GM21423 (cell line): ENCODE data around the gene RAD51B.
"Not testable (repeated sequence)": the region's sequence is repeated elsewhere in the genome, so short reads cannot be mapped to it uniquely, and the experiment has no call there.

Experiments used
- ATAC-seq: cut with Tn5 transposase; IDR thresholded peaks from one replicate; pipeline ENCODE4 v1.9.1; 2021; ENCODE audit warnings: mild to moderate bottlenecking, moderate library complexity; ENCODE audit not compliant: unreplicated experiment

Gene RAD51B

GRCh38 chr14:68245146-68246073, 425.8 kb downstream of the RAD51B start:
- ATAC-seq, result no peak

DNA sequence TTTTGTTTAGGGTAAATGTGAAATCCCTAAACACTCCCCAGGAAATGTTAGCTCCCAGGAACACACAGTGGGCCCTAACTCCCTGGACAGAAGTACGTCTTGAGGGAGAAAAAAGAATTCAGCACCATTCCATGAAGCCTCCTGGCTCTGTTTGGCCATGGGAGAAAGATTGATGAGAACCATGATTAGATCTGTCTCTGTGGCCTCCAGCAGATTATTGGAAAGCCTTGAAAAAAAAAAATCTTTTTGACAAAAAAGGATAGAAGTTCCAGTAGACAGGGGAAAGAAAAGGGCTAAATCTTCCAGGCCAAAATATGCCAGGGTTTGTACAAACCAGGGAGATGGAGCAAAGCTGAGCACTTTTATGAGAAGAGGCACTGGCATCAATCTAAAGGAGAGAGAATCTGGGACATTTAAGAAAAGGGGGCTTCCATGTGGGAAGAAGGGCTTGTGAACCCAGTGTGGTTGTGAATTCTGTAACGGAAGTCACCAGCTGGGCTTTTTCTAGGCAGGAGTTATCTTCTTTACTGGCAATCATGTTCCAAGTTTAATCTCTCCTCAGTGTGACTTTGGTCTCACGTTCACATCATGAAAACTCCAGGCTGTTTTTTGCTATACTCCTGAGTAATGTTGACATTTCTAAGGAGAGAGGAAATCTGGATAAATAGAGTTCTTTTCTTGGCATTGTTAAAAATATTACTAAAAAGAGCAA, 426.7 kb downstream of the RAD51B start:
- no peak for ATAC-seq

DNA sequence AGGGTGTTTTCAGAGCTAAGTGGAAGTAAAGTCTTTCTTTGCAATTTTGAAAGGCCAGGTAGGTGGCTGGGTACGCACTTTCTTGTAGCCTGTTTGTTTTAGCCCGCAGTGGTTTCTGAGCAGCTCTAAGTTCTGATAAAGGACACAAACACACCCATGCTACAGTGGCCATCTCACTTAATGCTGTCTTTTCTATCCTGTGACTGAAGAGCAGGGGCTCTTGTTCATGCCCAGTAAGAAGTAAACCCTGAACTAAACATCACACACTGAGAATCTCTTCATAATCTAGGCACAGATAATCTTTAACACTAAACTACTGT, 427.2 kb downstream of the RAD51B start:
- ATAC-seq, result no peak

- ATAC-seq, result no peak
These were observed 427.7 kb downstream of the RAD51B start for GRCh38 chr14:68247274-68247673.

DNA sequence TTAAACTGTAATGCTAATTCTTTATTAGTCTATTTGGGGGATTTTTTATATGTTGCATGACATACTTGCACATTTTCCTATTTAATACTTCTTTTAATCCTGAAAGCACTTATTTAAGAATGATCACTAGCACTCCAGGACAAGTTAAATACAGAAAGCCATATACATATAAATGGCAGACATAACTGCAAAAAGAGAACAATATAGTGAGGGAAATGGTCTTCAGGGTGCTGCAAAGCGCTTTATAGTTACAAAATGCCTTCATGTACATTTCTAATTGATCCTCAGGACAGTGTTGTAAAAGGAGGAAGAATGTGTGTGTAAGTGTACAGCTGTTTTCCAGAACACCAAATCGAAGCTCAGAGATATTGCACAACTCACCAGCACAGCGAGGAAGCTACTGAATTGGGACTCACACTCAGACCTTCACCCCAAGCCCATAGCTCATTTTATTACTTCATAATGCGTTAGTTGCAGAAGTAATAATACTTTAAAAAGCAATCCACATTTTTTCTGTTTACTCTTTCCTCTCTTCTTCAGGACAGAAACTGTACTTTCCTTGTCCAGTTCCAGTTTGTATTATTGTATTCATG, 428.2 kb downstream of the RAD51B start:
- ATAC-seq, result no peak

- ATAC-seq, result no peak
These were observed 429.1 kb downstream of the RAD51B start for GRCh38 chr14:68248481-68249255.

DNA sequence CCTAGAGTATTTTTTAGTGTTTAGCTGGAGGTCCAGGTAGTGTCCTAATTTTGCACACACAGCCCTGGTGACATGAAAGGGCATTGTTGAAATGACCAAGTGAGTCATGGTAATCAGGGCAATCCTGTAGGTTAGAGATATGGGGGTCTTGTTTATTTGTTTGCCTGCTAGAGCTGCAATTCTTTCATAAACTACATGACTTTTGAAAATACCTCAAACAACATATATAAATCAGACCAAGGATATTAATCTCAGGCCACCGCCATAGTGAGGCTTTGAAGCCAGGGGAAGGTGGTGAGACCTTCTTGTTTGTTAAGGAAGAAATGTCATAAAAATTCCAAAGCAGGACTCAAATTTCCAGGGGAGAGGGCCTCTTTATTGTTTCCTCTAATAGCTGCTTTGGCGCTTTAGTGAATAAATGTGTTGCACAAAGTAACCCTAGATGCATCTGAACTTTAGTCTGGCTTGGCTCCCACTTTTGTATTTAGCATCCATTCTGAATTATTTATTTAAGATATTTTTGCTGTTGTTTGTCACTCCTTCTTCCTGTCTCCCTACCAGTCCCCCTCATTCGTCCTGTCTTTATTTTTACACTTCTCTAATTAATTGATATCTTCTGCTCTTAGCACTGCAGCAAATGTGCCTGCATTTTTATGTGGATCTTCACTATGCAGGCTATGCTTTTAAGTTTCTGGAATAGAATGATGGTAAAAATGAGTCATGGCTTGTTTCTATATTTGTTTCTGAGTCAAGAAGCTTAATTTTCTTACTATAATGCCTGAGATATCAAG, 430.3 kb downstream of the RAD51B start:
- ATAC-seq, result no peak

DNA sequence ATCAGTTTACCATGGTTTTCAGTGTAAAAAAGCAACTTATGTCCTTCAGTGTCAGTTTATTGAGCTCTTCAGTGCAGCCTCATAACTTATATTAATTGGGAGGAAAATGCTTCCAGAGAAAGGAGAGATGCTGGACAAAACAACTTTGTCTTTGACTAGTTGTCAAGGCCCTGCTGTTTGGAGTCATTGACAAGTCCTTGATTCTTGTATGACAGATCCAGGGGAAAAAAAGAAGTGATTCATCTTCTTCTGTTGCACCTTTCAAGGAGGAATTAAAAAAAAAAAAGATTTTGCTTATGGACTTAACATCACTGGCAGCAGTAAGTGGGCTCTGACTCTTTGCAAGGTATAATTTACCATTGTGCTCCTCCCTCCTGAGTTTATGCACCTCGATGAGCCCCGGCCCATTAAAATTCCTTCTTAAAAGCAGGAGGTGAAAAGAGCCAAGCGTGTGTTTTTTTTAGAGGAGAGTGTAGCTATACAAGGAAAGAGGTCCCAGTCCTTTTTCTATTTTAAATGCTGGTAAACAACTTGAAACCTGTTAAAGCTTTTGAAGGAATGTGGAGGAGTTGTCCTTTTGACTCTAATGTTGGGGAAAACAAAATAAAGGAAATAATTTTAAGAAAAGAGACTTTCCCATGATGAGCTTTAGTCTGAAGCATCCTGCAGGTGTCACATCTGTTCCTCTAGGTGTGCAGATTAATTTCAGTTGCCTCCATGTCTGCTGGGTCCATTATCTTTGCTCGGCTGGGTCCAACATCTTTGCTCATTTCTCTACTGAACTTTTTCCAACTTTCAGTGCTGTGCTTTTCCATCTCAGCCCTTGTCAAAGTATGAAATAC, 431.6 kb downstream of the RAD51B start:
- ATAC-seq, result no peak

- ATAC-seq, result no peak
These were observed 432.2 kb downstream of the RAD51B start for GRCh38 chr14:68251769-68252100.

GRCh38 chr14:68253160-68253780, 433.7 kb downstream of the RAD51B start:
- ATAC-seq, result no peak

GRCh38 chr14:68253878-68254528, 434.4 kb downstream of the RAD51B start:
- ATAC-seq, result no peak

- no peak for ATAC-seq
These were observed 435.3 kb downstream of the RAD51B start for GRCh38 chr14:68254669-68255527.

- no peak for ATAC-seq
These were observed 436.2 kb downstream of the RAD51B start for GRCh38 chr14:68255693-68256178.

- ATAC-seq, result no peak
These were observed 438.4 kb downstream of the RAD51B start for GRCh38 chr14:68257969-68258368.

- not testable (repeated sequence) for ATAC-seq
These were observed 439.4 kb downstream of the RAD51B start for GRCh38 chr14:68258995-68259394.

DNA sequence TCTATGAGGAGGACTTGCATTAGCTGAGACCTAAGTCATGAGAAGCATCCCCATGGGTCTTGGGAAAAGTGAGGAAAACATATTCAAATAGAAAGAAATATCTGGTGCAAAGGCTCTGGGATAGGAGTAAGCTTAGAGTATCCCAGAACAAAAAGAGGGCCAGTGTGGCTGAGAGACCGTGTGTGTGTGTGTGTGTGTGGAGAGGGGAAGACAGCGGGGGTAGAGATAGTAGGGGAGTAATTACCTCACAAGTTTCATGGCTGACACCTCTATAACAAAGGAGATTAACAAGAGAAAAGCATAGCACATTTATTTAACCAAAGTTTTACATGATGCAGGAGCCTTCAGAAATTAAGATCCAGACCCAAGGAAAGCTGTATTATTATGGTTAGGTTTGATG, 440.5 kb downstream of the RAD51B start:
- no peak for ATAC-seq

- ATAC-seq, result no peak
These were observed 441.7 kb downstream of the RAD51B start for GRCh38 chr14:68261092-68261842.
